DND-41 (cell line): ENCODE results near the gene C2orf72.

Experiments
- ATAC-seq: fragments of 200-7000 bp; cut with Tn5 transposase; 3 replicates; pipeline ENCODE4 v1.9.1; 2021; ENCODE audit warnings: low read depth; ENCODE audit not compliant: insufficient read depth
- DNase-seq: peaks from one replicate; pipeline ENCODE4 v3.0.0-alpha.2; 2020
- H2AFZ ChIP-seq: 2 replicates; pipeline ENCODE4 v1.6.0; 2012; ENCODE audit warnings: low read depth, low read length
- H3K27ac ChIP-seq: 2 replicates; pipeline ENCODE4 v1.5.1; 2012; ENCODE audit warnings: low read length, inconsistent platforms
- H3K27me3 ChIP-seq: fragments of 200-600 bp; sonication (generic); 2 replicates; pipeline ENCODE4 v1.6.0; 2012; ENCODE audit warnings: low read length, mild to moderate bottlenecking, inconsistent platforms; ENCODE audit not compliant: insufficient read depth, poor library complexity
- H3K36me3 ChIP-seq: 2 replicates; pipeline ENCODE4 v1.5.1; 2012; ENCODE audit warnings: low read length, inconsistent platforms; ENCODE audit not compliant: insufficient read depth
- H3K4me1 ChIP-seq: 2 replicates; pipeline ENCODE4 v1.5.1; 2012; ENCODE audit warnings: mild to moderate bottlenecking, low read length; ENCODE audit not compliant: insufficient read depth
- H3K4me2 ChIP-seq: 2 replicates; pipeline ENCODE4 v1.6.0; 2012; ENCODE audit warnings: mild to moderate bottlenecking, moderate library complexity, low read length, inconsistent platforms; ENCODE audit not compliant: insufficient read depth
- H3K4me3 ChIP-seq, 2 experiments: fragments of 200-600 bp in 1 of 2; shearing (Covaris generic) in 1 of 2; 2 replicates each; pipeline ENCODE4 v1.5.1; 2012 to 2016; ENCODE audit warnings: inconsistent platforms in 2 of 2, low read length in 2 of 2, mild to moderate bottlenecking in 2 of 2, low read depth in 1 of 2, moderate library complexity in 1 of 2
- H3K79me2 ChIP-seq: 2 replicates; pipeline ENCODE4 v1.6.0; 2012; ENCODE audit warnings: low read length, inconsistent platforms; ENCODE audit not compliant: insufficient read depth
- H3K9ac ChIP-seq: 2 replicates; pipeline ENCODE4 v1.6.0; 2012; ENCODE audit warnings: low read depth, mild to moderate bottlenecking, inconsistent platforms, low read length, moderate library complexity
- H3K9me3 ChIP-seq: 2 replicates; pipeline ENCODE4 v1.5.1; 2012; ENCODE audit warnings: low read length, moderate library complexity, mild to moderate bottlenecking, inconsistent platforms; ENCODE audit not compliant: insufficient read depth, severe bottlenecking
- H4K20me1 ChIP-seq: 2 replicates; pipeline ENCODE4 v1.6.0; 2012; ENCODE audit warnings: low read length; ENCODE audit not compliant: insufficient read depth
- EZH2 ChIP-seq: IDR thresholded peaks from 3 replicates; pipeline ENCODE4 v1.6.1; 2012; ENCODE audit warnings: borderline replicate concordance, low read depth, mild to moderate bottlenecking, moderate library complexity, low read length, inconsistent platforms; ENCODE audit not compliant: severe bottlenecking
- TF ChIP-seq, protein P1 (sequence below): IDR thresholded peaks from 2 replicates; pipeline ENCODE4 v1.5.1; 2012; ENCODE audit warnings: borderline replicate concordance, low read length, moderate library complexity, mild to moderate bottlenecking; ENCODE audit not compliant: poor library complexity, severe bottlenecking; ENCODE audit errors: extremely low read depth

The C2orf72 gene

GRCh38 chr2:231057590-231057989 is 20.3 kb downstream of the C2orf72 start:
- Histone ChIP-seq H3K79me2 (peaks cover 59% of the 10 kb centered on the region), H3K9me3 (no peaks in the 10 kb centered on the region), H3K4me3 (peak overlapping the region; percentile 62 to 74), H3K4me2 (peak overlapping the region; percentile 82), H3K4me1 (peaks cover 44% of the 10 kb centered on the region), H2AFZ (no peak overlapping the region), H4K20me1 (peaks cover 46% of the 10 kb centered on the region; the same call in 1 of the 2 replicates), H3K9ac (peak overlapping the region; percentile 78), H3K36me3 (peaks cover 23% of the 10 kb centered on the region), H3K27ac (peak overlapping the region; percentile 98), H3K27me3 (no peaks in the 10 kb centered on the region)
- no peak for DNase-seq
- no peak for TF ChIP-seq EZH2
- TF ChIP-seq, protein P1, sequence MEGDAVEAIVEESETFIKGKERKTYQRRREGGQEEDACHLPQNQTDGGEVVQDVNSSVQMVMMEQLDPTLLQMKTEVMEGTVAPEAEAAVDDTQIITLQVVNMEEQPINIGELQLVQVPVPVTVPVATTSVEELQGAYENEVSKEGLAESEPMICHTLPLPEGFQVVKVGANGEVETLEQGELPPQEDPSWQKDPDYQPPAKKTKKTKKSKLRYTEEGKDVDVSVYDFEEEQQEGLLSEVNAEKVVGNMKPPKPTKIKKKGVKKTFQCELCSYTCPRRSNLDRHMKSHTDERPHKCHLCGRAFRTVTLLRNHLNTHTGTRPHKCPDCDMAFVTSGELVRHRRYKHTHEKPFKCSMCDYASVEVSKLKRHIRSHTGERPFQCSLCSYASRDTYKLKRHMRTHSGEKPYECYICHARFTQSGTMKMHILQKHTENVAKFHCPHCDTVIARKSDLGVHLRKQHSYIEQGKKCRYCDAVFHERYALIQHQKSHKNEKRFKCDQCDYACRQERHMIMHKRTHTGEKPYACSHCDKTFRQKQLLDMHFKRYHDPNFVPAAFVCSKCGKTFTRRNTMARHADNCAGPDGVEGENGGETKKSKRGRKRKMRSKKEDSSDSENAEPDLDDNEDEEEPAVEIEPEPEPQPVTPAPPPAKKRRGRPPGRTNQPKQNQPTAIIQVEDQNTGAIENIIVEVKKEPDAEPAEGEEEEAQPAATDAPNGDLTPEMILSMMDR, result no peak
- no peak for ATAC-seq

DNA sequence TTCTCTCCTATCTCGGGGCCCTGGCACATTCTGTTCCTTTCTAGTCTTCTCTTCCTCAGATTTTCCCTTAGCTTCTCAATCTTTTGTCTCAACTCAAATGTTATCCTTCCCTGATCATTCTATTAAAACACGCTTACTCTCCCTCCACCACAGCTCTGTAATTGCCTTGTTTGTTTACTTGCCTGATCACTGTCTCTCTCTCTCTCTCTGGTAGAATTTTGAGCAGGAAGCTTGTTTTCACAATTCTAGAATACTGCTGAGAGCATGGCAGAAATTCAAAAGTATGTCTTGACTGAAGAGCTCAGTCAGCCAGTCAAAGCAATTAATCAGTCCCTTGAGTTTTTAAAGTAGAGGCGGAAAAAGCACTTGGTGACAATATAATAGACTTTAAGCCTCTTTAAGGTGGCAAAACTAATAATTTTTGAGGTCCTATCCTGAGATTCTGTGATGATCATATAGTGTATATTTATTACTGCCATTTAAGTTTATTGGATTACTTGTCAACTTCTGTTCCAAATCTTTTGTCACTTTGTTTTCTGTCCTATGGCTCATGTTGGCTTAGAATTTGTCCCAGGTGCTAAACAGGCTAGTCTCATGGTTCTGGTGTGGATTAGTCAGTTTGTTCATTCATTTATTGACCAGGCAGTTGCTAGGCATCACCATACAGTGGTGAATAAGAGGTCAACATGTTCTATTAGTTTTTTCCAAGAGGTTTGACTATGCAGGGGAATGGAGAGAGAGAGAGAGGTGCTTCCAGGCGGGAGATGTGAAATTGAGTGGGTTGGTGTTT is 21.6 kb downstream of the C2orf72 start:
- H3K4me2 ChIP-seq, result peak overlapping the region; percentile 82
- peak overlapping the region in 1 of 2 experiments; percentile 74; a peak in 2 of 4 replicates for H3K4me3 ChIP-seq
- H3K27me3 ChIP-seq, result no peaks in the 10 kb centered on the region
- H3K36me3 ChIP-seq, result peaks cover 37% of the 10 kb centered on the region
- H2AFZ ChIP-seq, result no peak overlapping the region
- no peaks in the 10 kb centered on the region for H3K9me3 ChIP-seq
- no peak for TF ChIP-seq EZH2
- TF ChIP-seq, protein P1, result no peak
- H3K4me1 ChIP-seq, result peaks cover 33% of the 10 kb centered on the region
- DNase-seq (no peak), ATAC-seq (no peak)
- peak overlapping the region; percentile 78 for H3K9ac ChIP-seq
- H4K20me1 ChIP-seq, result peaks cover 50% of the 10 kb centered on the region; the same call in 1 of the 2 replicates
- no peak overlapping the region for H3K27ac ChIP-seq
- peaks cover 73% of the 10 kb centered on the region for H3K79me2 ChIP-seq

DNA sequence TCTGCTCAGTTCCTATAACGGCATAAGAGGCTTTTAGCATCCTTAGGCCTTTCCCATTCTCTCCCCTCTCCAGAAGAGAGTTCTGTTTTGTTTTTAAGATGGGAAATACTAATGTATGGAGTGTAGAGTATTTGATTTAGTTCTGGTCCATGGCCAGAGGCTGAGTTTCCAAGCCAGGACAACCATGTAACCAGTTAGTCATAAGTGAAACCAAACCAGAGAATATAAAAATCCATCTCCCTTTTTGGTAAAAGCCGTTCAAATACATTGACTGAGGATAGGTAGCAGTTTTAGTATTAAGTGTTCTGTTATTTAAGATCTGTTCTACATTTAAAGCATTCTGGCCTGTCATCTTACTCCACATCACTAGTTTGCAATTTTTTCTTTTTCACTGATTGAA is 22.4 kb downstream of the C2orf72 start:
- peaks cover 33% of the 10 kb centered on the region for H3K4me1 ChIP-seq
- no peak overlapping the region for H3K9ac ChIP-seq
- peaks cover 79% of the 10 kb centered on the region for H3K79me2 ChIP-seq
- no peak for DNase-seq
- peak overlapping the region; percentile 82; the same call in 1 of the 2 replicates for H3K4me2 ChIP-seq
- peaks cover 50% of the 10 kb centered on the region; the same call in 1 of the 2 replicates for H4K20me1 ChIP-seq
- H3K36me3 ChIP-seq, result peaks cover 45% of the 10 kb centered on the region
- H3K4me3 ChIP-seq, result peak overlapping the region in 1 of 2 experiments; percentile 3; a peak in 1 of 4 replicates
- H2AFZ ChIP-seq, result no peak overlapping the region
- ATAC-seq, result no peak
- no peak overlapping the region for H3K27ac ChIP-seq
- no peak for TF ChIP-seq EZH2
- TF ChIP-seq, protein P1, result no peak
- H3K9me3 ChIP-seq, result no peaks in the 10 kb centered on the region
- H3K27me3 ChIP-seq, result no peaks in the 10 kb centered on the region
